Inflammatory macrophage treated with lipopolysaccharide for 4 hours (primary cell): ENCODE measurements around the gene ACAA2.
A peak's percentile ranks its signal among the peaks of the same experiment; 100 is the strongest.

Experiments
- DNase-seq: peaks from one replicate; pipeline ENCODE4 v3.0.0-alpha.2; 2020

Gene ACAA2, protein sequence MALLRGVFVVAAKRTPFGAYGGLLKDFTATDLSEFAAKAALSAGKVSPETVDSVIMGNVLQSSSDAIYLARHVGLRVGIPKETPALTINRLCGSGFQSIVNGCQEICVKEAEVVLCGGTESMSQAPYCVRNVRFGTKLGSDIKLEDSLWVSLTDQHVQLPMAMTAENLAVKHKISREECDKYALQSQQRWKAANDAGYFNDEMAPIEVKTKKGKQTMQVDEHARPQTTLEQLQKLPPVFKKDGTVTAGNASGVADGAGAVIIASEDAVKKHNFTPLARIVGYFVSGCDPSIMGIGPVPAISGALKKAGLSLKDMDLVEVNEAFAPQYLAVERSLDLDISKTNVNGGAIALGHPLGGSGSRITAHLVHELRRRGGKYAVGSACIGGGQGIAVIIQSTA

GRCh38 chr18:49813319-49814146 is at the start of gene ACAA2:
TSS of gene ACAA2 (minus strand) at chr18:49813533. CDS start at chr18:49813484, 49 bp downstream.
- peak; percentile 93 for DNase-seq

DNA sequence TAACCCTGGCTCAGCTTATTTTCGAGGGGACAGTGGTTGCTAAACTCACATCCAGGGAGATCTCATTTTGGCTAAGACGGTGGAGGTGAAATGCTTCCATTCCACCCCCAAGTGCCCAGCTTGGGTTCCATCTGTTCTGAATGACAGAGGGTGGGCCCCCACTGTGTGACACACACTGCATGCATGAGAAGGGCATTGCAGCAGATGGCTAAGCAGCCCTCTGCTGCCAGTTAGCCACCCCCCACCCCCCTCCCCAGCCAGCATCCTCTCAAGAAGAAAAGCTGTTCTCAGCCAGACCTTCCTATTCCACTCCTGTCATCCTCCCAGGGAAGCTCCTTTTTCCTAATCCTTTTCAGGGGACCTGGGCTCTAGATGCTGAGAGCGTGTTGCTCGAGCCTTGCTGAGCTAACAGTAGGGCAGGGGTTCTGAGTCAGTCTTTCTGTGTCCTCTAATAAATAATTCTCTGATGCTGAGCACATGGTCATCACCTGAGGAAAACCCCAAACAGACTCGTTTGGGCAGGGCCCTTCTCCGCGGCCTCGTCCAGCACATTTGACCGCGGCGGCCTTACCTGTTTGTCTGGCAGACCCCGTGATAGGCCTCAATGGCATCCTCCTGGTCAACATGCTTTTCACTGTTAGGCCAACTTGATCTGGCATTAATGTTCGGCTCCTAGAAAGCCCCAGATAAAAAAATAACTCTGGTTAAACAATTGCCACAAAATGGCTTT is 49.5 kb upstream of the ACAA2 start:
- no peak for DNase-seq

- DNase-seq: no peak
Observed at GRCh38 chr18:49861659-49862058, 48.3 kb upstream of the ACAA2 start.

DNA sequence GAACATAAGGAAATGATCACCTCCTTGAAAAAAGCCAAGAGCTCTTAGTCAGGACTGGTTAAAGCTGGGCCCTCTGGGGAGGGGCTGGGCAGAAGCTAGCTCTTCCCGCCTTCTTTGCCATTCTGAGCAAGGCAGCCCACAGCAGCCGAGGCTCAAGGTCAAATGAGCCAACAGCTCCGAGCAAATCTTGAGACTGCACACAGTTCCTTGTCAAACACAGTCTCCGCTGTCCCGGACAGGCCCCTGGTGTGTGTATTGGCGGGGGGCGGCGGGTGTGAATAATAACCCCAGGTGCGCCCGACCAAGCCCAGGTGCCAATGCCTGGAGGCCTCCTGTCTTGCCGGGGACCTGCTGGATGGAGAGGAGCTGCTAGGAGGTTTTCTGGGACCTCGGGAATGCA is 46.4 kb upstream of the ACAA2 start:
- no peak for DNase-seq

DNA sequence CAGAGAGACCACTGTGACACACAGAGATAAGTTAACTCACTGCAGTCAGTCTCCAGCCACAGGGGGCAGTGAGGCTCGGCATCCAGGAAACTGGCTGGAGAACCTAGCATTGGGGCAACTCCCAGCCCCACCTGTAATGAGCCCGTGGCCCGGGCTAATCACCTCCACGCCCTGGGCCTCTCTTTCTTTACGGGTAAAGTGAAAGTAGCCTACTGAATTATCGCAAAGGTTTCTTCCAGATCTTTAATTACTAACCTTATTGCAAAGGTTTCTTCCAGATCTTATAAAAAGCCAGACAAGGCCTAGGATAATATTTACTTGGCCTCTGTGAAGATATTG is 45.7 kb upstream of the ACAA2 start:
- no peak for DNase-seq

- peak; percentile 45 for DNase-seq
Observed at GRCh38 chr18:49858309-49859020, 45.1 kb upstream of the ACAA2 start.

GRCh38 chr18:49857708-49858107 is 44.4 kb upstream of the ACAA2 start:
- DNase-seq: no peak

DNA sequence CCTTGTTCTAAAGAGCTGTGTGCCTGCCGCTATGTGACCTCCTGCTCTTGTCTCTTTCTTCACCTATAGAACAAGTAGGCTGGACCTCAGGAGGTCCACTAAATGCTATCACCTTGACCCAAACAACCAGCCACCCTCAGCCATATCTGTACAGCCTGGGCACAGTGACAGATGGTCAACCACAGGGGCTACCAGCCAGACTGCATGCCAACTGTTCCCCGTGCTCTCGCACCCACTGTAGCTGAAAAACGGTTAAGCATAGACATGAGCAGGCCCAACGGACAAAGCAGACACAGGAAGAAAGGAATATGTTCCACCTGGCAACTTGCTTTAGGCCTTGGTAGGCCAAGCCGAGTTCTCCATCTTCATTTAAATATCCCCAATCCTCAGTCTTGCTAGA is 43.2 kb upstream of the ACAA2 start:
- DNase-seq: no peak

DNA sequence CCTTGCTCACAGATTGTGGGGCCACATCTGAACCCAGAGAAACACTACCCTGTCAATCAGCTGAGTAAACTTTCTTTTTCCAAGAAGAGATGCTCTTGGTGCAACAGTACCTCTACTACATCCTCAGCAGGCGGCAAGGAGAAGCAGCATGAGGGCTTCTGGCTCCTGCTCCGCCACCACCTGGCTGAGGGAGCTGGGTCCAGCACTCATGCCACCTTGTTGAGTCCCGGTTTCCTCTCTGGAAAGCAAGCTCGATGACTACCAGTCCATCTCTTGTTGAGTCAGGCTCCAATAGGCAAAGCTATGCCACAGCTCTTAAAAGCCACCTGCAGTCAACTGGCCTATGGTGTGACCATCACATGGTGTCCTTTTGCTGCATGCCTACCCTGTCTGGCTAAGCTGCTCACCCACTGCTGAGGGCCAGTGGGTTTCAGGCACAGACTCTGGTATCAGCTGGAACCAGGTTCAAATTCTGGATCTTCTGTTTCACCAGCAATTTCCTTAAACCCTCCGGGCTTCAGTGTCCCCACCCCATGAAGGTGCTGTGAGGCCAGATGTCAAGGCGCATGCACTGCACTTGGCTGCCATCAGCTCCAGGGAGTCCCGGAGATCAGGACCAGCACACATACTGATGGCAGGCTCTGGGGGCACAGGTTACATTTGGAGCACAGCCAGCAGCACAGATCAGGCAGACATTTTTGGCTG is 42.5 kb upstream of the ACAA2 start:
- DNase-seq: no peak

DNA sequence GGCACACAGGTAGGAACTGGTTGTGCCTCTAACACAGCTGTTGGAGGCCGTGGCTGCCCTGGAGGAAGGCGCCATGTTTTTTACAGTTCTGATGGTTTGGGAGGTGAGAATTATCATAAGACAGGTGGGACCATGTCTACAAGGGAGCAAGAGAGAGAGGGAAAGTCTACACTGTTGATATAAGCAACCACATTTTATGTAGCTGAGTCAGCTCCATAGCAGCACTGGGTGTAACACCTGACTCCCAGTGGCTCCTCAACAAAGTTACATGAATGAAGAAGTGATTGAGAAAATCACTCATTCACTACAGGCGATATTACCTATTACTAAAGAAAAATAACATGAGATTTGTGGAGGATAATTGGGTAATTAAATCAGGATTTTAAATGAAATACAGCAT is 41.3 kb upstream of the ACAA2 start:
- DNase-seq: no peak

DNA sequence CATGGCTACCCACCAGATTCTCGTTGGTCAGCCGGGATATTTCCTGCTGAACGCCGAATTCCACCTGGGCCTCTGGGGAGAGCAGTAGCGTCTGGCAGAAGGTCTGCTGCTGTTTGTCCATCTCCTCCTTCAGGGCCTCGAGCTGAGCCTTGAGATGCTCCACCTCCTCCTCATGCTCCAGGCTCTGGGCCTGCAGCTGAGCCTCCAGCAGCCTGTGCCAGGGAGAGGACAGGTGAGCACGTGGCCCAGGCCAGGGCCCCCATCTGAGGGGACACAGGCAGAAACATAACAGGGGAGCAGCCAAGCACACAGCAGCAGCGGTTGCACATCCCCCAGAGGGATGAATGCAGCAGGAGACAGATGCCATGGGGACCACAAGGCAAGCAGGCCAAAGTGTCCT is 40.1 kb upstream of the ACAA2 start:
- no peak for DNase-seq

GRCh38 chr18:49853011-49853410 is 39.7 kb upstream of the ACAA2 start:
- DNase-seq: no peak

- no peak for DNase-seq
Observed at GRCh38 chr18:49851624-49852023, 38.3 kb upstream of the ACAA2 start.

GRCh38 chr18:49850636-49851035 is 37.3 kb upstream of the ACAA2 start:
- DNase-seq: no peak

DNA sequence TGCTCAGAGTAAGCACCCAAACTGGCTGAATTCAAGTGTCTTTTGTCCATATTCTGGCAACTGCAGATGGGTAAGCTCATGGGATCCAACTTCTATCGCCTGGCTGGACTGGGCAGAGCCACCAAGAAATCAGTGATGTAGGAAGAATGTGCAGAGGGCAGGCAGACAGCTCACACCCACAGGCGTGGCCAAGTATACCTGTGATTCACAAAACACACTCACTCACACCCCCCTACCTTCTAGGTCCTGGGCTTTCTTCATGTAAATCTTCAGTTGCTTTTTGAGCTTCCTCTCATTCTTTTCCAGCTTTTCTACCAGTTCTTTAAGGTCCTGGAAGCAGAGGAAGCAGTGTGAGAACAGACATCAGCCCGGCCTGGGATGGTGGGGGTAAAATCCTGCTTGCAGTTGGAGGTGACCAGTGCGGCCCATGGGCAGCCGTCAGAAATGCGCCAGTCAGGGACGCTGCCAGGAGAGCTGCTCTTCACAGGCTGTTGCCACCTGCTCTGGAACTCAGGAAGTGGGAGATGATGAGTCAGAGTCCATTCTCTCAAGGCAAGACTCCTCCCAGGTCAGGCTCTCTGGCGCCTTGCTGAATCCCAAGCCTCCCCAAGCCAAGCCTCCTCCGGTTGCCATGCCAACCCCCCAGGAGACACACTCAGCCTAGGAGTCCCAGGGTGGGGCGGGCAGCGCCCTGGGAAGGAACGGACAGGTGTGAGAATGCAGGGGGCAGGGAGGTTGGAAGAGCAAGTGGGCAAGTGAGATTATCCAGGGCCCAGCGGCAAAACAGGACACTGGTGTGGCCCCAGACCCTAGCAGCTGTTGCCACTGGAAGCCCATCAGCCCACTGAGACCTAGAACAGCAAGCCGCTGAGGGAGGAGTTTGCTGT is 36.2 kb upstream of the ACAA2 start:
- no peak for DNase-seq

GRCh38 chr18:49848115-49848514 is 34.8 kb upstream of the ACAA2 start:
- DNase-seq: no peak

GRCh38 chr18:49847524-49847923 is 34.2 kb upstream of the ACAA2 start:
- no peak for DNase-seq

GRCh38 chr18:49846718-49847470 is 33.6 kb upstream of the ACAA2 start:
- DNase-seq: no peak

- no peak for DNase-seq
Observed at GRCh38 chr18:49846361-49846662, 33.0 kb upstream of the ACAA2 start.

- DNase-seq: no peak
Observed at GRCh38 chr18:49845629-49846360, 32.5 kb upstream of the ACAA2 start.
